Stimulated activated CD4-positive, alpha-beta T cell treated with anti-CD3 and anti-CD28 coated beads, Interleukin-1b, Interleukin-23, amount 100 ng/mL, for 4 hours (primary cell): Measurements from ENCODE around the gene GLB1L3.

ENCODE experiments used
- DNase-seq, 2 donors: peaks; one replicate each; pipeline ENCODE4 v3.0.0-alpha.2; 2020; ENCODE audit warnings: low read depth in 2 of 2

The GLB1L3 gene

DNA sequence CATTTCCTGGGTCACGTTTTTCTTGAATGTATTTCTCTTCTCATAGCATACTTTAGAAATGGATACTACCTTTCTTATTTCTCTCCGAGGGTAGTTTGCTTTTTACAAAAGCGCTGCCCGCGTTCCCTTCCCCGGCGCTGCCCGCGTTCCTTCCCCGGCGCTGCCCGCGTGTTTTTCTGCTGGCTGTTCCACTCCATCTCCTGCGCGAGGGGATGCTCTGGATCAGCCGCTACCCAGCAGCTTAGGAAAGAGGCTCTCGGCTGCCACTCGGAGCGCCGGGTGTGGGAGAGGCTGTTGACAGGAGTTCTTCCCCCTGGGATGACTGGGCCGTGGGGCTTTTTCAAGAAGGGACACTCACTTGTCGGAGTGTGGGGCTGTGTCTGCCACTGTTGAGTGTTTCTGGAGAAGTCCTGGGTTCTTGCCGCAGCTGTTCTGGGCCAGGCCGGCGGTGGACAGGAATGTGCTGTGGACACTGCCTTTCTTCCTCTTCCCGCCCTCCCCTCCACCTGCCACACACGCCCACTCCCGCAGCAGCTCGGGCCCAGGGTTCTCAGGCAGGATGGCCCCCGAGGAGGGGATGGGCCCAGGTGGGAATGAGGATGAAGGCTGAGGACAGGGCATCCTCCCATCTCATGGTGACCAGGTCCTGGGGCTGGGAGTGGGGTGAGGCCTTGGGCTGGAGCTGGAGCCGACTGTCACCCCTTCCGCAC lies 86.2 kb downstream of the GLB1L3 start:
- no peak for DNase-seq

DNA sequence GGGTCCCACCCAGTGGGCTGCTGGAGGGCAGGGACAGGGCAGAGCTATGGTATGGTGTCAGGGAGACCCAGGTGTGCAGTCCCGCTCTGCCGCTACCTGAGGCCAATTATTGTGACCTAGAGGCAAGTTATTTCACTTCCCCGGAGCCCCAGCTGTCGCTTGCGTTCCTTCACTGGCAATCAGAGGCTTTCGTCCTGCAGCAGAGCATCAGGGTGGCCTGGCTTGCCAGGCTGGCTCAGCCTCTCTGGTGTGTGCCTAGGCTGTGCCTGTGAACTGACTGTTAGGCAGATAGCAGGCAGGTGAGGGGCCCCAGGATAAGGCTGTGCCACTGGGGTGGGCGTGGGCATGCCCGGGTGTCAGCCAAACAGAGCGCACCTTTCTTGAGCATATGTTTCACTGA lies 87.0 kb downstream of the GLB1L3 start:
- no peak for DNase-seq

DNA sequence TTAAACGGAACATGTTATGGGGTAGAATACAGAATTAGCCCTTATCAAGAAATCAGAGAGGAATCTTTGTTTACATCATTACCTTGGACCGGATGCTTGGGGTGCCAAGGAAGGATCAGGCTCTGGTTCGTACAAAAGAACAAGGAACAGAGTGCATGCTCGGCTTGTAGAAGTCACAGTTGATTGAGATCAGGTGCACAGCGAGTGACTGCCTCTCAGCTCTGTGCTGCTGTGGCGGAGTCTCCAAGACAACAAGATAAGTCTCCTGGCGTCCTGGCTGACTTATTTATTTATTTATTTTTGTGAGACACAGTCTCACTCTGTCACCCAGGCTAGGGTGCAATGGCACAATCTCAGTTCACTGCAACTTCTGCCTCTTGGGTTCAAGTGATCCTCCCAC lies 87.4 kb downstream of the GLB1L3 start:
- no peak for DNase-seq

DNA sequence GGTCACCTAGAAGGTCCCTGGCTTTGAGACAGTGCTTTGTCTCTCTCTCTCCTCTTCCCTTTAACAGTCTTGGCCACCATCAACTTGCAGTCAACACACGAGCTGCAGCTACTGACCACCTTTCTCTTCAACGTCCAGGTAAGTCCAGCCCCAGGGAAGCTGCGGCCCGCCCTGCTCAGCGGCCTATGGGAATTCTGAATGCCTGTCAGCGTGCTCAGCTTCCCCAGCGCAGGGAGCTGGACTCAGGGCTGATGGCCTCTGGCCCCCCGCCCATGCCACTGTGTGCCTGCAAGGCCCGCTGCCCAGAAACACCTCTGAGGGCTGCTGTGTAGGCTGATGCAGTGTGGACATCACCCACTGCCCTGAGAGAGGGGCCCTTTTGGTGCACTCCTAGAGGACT lies 88.1 kb downstream of the GLB1L3 start:
- no peak for DNase-seq

DNA sequence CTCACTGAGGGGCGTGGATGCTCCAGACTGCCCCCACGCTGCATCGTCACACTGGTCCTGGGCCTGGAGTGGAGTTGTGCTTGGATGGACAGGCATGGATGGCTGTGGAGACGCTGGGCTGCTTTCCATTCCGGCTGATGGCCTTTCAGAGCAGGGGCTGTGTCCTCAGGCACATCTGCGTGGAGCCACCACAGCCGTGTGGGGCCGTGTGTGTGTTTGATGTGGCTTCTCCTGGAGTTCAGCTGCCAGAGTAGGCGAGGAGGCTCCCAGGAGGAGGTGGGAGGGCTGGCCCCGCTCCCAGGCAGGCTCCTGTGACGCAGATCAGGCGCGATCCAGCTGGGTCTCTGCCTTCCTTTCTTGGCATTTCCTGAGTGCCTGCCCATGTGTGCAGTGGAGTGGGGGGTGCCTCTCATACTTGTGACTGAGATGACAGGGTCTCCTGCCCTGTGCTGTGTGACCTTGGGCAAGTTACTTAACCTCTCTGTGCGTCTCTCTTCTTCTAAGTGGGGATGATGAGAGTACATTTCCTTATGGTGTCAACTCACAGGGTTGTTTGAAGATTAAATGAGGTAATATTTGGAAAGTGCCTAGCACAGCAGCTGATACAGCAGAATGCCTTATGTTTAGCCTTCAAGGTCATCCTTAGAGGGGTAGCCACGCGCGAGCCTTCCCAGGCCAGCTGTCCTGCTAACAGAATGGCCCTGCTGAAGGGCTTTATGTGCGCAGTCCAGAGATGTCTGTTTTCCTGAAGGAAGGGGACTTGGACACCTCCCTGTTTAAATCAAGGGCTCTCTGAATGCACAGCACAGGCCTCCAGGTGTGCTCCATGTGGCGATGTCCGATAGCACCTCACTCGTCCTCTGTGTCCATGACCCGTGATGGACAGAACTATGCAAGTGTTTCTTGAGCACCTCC lies 89.1 kb downstream of the GLB1L3 start:
- no peak for DNase-seq

DNA sequence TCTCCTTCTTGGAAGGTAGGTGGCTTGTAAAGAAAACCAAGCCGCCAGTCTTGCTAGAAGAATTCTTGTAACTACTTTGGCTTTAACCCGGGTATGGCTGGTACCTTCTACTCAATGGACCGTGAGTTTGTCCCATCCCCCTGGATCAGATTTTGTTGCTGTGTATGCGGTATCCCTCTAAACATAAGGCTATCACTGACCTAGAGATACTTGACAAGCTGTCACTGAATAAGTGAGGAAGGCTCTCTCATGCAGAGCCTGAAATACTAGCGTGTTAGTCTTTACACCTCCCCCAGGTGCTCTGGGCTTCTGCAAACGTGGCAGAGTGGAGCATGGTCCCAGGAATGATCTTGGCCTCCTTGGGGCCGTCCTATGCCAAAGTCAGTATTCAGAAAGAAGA lies 90.1 kb downstream of the GLB1L3 start:
- no peak for DNase-seq

DNA sequence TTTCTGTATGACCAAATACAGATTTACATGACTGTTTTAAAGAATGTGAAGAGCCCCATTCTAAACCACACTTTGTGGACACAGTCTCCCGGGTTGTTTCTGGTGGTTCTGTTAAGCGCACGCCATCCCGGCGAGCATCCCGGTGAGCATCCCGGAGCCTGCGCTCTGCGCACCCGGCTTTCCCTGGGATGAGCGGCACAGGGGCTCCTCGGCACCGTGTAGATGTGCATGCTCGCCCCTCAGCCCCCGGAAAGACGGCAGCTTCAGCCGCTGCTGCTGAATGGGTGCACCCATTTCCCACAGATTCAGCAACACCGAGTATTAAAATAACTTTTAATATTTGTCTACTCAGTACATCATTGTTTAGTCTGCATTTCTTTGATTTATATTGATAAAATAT lies 91.6 kb downstream of the GLB1L3 start:
- no peak for DNase-seq
